Measurements from ENCODE around the gene TANC2.

GRCh38 chr17:62999736-63000135 is 33.7 kb downstream of the TANC2 start:
- TF ChIP-seq, protein P1, sequence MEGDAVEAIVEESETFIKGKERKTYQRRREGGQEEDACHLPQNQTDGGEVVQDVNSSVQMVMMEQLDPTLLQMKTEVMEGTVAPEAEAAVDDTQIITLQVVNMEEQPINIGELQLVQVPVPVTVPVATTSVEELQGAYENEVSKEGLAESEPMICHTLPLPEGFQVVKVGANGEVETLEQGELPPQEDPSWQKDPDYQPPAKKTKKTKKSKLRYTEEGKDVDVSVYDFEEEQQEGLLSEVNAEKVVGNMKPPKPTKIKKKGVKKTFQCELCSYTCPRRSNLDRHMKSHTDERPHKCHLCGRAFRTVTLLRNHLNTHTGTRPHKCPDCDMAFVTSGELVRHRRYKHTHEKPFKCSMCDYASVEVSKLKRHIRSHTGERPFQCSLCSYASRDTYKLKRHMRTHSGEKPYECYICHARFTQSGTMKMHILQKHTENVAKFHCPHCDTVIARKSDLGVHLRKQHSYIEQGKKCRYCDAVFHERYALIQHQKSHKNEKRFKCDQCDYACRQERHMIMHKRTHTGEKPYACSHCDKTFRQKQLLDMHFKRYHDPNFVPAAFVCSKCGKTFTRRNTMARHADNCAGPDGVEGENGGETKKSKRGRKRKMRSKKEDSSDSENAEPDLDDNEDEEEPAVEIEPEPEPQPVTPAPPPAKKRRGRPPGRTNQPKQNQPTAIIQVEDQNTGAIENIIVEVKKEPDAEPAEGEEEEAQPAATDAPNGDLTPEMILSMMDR (conservative IDR thresholded peaks at IDR 0.05; ENCODE audit: low read depth, low read length), result no peak
- TF ChIP-seq EZH2 (IDR thresholded peaks at IDR 0.05; ENCODE audit: low read length, unreplicated experiment), result no peak
